HepG2 (cell line): ENCODE measurements around the gene MZF1. TPM values are rescaled to one million over a fixed set of nuclear protein-coding genes. Genes with fewer than 3 reads are reported as not detected.
A peak's percentile ranks its signal among the peaks of the same experiment; 100 is the strongest.

ENCODE experiments used
- POLR2A ChIP-seq, 2 experiments: IDR thresholded peaks; 2 replicates each; pipeline ENCODE4 v1.6.1; 2011; ENCODE audit warnings: low read depth in 2 of 2, low read length in 2 of 2, mild to moderate bottlenecking in 1 of 2, moderate library complexity in 1 of 2; ENCODE audit not compliant: insufficient read depth in 1 of 2
- ZBTB33 ChIP-seq: sonication (generic); formaldehyde crosslinking; IDR thresholded peaks from 2 replicates; pipeline ENCODE4 v1.4.0; 2020; ENCODE audit warnings: missing genetic modification reagents
- ZFP41 ChIP-seq: sonication (generic); formaldehyde crosslinking; IDR thresholded peaks from 2 replicates; pipeline ENCODE4 v1.4.0; 2020; ENCODE audit warnings: mild to moderate bottlenecking, missing genetic modification reagents, borderline replicate concordance
- ZHX2 ChIP-seq, 2 experiments: sonication (generic) in 1 of 2; formaldehyde crosslinking in 1 of 2; IDR thresholded peaks; 2 replicates each; pipeline versions ENCODE4 v1.6.1 to v1.9.0; 2014 to 2022; ENCODE audit warnings: antibody characterized with exemption in 1 of 2, borderline replicate concordance in 1 of 2, inconsistent platforms in 1 of 2, low read depth in 1 of 2, missing genetic modification reagents in 1 of 2
- ZNF672 ChIP-seq: sonication (generic); formaldehyde crosslinking; IDR thresholded peaks from 2 replicates; pipeline ENCODE4 v1.8.1; 2022; ENCODE audit warnings: missing genetic modification reagents
- polyA plus RNA-seq, 8 experiments: library from polyadenylated mRNA; depleted of rRNA in 3 of 8; stranded (reverse) in 7 of 8; unstranded in 1 of 8; fragments of >200 nt; fragmentation: Illumina TruSeq in 4 of 8; extraction: Trizol in 4 of 8; gene quantifications; 2 replicates each; pipeline versions ENCODE4 v1.2.1 to v1.2.3, GENCODE V29; 2011 to 2016; ENCODE audit warnings: low read depth in 4 of 8, missing spikeins in 1 of 8, mixed read lengths in 1 of 8; ENCODE audit not compliant: insufficient read depth in 1 of 8
- total RNA-seq, 5 experiments: library from RNA; depleted of rRNA; stranded (reverse); fragments of >200 nt; fragmentation: Illumina TruSeq; extraction: Trizol; gene quantifications; 2 replicates each; pipeline ENCODE4 v1.2.3, GENCODE V29; 2016; ENCODE audit warnings: low read depth in 1 of 5

The MZF1 gene
- total and polyA plus RNA-seq, 2 of the 13 experiments (the other 11 are each of a cell fraction or from before 2014, with no cell fraction given), result 3.1 to 8.1 TPM

GRCh38 chr19:58516964-58517833 is 55.9 kb downstream of the MZF1 start (continued):
- TF ChIP-seq ZHX2 (IDR thresholded peaks at IDR 0.05; ENCODE audit: low read depth), result no peak
- no peak for TF ChIP-seq ZHX2 (CRISPR knock-in tag; IDR thresholded peaks at IDR 0.05; ENCODE audit: borderline replicate concordance)
- TF ChIP-seq POLR2A (IDR thresholded peaks at IDR 0.05; ENCODE audit: insufficient read depth in 1 of 2, low read depth in 2 of 2, low read length in 2 of 2), result peak; percentile 15 to 16; a peak in 1 of 4 replicates
- TF ChIP-seq ZFP41 (CRISPR knock-in tag), result no peak
- no peak for TF ChIP-seq ZNF672
- peak; percentile 85 for TF ChIP-seq ZBTB33
